HT-29 (cell line): ENCODE measurements around the gene SBNO2. TPM values are rescaled to one million over a fixed set of nuclear protein-coding genes. Genes with fewer than 3 reads are reported as not detected.
A peak's percentile ranks its signal among the peaks of the same experiment; 100 is the strongest.
"Not testable (repeated sequence)": the region's sequence is repeated elsewhere in the genome, so short reads cannot be mapped to it uniquely, and the experiment has no call there.

ENCODE experiments used
- DNase-seq: peaks from one replicate; pipeline ENCODE4 v3.0.0-alpha.2; 2015; ENCODE audit warnings: low spot score
- total RNA-seq: library from RNA; depleted of rRNA; stranded (reverse); fragments of >200 nt; shearing (Covaris generic); gene quantifications from 2 replicates; pipeline ENCODE4 v1.2.3, GENCODE V29; 2014

SBNO2 gene
- total RNA-seq, 1 experiment from 2014 or later: 50.5 TPM

DNA sequence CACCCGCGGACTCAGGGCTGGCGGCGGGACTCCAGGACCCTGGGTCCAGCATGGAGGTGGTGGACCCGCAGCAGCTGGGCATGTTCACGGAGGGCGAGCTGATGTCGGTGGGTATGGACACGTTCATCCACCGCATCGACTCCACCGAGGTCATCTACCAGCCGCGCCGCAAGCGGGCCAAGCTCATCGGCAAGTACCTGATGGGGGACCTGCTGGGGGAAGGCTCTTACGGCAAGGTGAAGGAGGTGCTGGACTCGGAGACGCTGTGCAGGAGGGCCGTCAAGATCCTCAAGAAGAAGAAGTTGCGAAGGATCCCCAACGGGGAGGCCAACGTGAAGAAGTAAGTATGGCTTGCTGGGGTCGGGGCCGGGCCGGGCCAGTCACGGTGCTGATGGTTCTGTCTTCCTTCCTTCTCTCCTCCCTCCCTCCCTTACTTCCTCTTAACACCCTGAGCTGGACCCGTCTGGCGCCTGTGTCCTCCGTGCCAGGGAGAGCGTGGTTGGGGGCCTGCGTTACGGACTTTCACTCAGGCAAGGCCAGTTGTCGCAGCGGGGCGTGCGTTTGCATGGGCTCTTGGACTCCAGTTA is 32.9 kb upstream of the SBNO2 start:
- peak; percentile 47 for DNase-seq

DNA sequence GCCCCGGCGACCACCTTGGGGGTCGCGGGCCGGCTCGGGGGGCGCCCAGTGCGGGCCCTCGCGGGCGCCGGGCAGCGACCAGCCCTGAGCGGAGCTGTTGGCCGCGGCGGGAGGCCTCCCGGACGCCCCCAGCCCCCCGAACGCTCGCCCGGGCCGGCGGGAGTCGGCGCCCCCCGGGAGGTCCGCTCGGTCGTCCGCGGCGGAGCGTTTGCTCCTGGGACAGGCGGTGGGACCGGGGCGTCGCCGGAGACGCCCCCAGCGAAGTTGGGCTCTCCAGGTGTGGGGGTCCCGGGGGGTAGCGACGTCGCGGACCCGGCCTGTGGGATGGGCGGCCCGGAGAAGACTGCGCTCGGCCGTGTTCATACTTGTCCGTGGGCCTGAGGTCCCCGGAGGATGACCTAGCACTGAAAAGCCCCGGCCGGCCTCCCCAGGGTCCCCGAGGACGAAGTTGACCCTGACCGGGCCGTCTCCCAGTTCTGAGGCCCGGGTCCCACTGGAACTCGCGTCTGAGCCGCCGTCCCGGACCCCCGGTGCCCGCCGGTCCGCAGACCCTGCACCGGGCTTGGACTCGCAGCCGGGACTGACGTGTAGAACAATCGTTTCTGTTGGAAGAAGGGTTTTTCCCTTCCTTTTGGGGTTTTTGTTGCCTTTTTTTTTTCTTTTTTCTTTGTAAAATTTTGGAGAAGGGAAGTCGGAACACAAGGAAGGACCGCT is 32.2 kb upstream of the SBNO2 start:
- DNase-seq: no peak

DNA sequence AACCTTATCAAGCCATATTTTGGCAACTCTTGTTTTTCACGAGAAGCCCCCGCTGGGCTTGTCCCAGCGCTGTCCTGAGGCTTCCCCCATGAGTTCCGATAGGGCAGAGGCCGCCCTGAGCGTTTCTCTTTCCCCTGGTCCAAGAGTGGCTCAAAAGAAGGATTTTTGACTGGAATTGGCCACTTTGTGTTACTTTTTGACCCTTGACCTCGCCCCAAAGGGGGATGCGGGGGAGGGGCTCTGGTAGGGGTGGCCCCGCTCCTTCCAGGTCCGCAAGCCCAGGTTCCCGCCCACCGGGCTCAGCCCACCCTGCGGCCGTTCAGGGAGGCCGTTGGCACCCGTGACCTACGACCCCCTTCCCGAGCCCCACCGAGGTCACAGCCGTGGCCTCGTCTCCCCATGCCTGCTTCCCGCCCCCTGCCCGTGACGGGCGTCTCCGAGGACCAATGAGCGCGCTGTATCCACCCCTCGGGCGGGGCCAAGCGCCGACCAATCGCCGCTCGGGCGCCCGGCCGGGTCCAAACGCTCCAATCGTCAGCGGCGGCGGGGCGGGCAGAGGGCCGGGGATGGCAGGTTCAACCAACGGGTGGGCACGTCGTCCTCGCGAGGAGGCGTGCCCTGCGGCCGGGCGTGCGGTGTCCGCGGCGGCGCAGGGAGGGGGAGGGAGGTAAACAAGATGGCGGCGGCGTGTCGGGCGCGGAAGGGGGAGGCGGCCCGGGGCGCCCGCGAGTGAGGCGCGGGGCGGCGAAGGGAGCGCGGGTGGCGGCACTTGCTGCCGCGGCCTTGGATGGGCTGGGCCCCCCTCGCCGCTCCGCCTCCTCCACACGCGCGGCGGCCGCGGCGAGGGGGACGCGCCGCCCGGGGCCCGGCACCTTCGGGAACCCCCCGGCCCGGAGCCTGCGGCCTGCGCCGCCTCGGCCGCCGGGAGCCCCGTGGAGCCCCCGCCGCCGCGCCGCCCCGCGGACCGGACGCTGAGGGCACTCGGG is 31.3 kb upstream of the SBNO2 start, which contains the start of gene STK11:
Gene STK11 (plus strand): TSS at position 665 of the 986 bp plus-strand sequence. CDS start 1,136 bp downstream, outside the sequence.
- peak; percentile 92 for DNase-seq

GRCh38 chr19:1200614-1201013 is 26.5 kb upstream of the SBNO2 start:
- not testable (repeated sequence) for DNase-seq

- no peak for DNase-seq
Measured at GRCh38 chr19:1199531-1199930, 25.5 kb upstream of the SBNO2 start.

- no peak for DNase-seq
Measured at GRCh38 chr19:1189419-1189818, 15.4 kb upstream of the SBNO2 start.

GRCh38 chr19:1183543-1184172 is 9.6 kb upstream of the SBNO2 start:
- DNase-seq: peak; percentile 73

DNA sequence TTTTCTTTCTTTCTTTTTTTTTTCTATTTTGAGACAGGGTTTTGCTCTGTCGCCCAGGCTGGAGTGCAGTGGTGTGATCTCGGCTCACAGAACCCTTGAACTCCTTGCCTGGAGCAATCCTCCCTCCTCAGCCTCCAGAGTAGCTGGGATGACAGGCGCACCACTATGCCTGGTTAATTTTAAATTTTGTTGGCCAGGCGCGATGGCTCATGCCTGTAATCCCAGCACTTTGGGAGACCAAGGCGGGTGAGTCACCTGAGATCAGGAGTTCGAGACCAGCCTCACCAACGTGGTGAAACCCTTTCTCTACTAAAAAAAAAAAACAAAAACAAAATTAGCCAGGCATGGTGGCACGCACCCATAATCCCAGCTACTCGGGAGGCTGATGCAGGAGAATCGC is 8.7 kb upstream of the SBNO2 start:
- DNase-seq: no peak

DNA sequence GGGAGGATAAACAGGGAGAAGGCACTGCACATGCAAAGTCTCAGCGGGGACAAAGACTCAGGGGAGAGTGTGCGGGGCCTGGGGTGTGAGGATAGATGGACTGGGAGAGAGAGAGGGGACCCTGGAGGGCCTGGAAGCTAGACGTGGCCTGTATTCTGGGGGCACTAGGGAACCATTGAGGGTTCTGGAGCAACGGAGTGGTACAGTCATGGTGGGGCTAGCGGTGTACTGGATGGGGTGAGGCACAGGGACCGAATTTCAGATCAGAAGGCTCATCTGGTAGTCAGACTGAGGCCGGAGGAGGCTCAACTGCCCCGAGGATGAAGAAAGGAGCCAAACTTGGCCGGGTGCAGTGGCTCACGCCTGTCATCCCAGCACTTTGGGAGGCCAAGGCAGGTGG is 8.0 kb upstream of the SBNO2 start:
- no peak for DNase-seq

GRCh38 chr19:1181606-1182005 is 7.5 kb upstream of the SBNO2 start:
- DNase-seq: peak; percentile 86

- no peak for DNase-seq
Measured at GRCh38 chr19:1177322-1178114, 3.5 kb upstream of the SBNO2 start.

DNA sequence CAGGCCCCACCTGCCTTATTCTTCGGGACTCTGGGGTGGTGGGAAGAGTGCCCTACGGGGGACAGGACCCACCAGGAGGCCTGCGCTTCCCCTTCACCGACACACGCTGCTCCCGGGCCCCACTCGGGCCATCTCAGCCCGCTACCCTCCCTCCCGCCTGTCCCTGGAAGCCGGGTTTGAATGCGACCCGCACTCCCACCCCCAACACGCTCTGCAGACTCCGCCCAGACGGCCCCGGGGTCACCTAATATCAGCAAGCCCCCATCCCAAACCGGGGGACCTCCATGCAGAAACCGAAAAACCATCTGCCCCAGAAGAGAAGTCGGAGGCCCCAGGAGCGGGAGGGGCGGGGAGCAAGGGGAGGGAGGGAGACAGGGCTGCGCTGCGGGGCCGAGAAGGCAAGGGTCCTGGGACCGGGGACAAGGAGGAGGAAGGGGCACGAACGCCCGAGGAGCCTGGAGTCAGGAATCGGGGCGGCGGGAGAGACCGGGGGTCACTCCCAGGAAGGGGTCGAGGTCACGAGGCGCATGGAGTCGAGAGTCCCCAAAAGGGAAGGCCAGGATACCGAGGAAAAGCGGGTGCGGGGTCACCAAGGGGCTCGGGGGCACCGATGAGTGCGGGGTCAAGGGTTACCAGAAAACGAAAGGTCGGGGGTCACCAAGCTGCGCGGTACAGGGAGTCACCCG is 766 bp downstream of the SBNO2 start:
- no peak for DNase-seq

DNA sequence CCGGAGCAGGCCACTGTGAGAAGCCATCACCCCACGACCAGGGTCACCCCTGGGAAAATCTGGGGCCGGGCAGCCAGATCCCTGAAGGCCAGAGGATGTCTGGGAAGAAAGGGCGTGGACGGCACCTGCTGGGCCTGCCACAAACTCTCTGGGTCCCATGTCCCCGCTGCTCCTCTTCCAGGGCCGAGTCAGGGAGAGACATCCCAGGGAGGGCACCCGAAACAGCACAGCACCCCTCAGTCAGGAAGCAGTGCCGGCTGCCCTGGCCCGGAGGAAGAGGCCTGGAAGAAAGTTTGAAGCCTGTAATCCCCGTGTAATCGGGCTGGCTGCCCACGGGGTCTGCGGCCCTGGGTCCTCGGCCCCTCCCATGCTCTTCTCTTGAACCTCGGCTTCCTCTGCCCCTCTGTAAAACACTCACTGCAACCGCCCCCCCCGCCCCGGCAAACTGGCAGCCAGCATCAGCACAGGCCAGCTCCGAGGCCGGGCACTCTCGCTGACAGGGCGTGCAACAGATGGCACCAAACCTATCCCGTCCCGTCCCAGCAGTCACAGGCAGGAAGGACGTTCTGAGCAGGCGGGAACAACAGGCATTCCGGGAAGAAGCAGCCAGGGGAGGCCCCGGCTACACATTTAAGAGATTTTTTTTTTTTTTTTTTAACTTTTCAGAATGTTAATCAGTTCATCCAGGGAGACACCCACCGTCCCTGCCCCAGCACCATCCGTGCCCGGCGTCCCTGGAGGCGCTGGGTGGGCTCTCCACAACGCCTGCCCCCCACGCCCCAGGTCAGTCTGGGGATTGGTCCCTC is 1.5 kb downstream of the SBNO2 start:
- DNase-seq: no peak

- DNase-seq: no peak
Measured at GRCh38 chr19:1171755-1172352, 2.2 kb downstream of the SBNO2 start.

- no peak for DNase-seq
Measured at GRCh38 chr19:1170938-1171754, 2.9 kb downstream of the SBNO2 start.

DNA sequence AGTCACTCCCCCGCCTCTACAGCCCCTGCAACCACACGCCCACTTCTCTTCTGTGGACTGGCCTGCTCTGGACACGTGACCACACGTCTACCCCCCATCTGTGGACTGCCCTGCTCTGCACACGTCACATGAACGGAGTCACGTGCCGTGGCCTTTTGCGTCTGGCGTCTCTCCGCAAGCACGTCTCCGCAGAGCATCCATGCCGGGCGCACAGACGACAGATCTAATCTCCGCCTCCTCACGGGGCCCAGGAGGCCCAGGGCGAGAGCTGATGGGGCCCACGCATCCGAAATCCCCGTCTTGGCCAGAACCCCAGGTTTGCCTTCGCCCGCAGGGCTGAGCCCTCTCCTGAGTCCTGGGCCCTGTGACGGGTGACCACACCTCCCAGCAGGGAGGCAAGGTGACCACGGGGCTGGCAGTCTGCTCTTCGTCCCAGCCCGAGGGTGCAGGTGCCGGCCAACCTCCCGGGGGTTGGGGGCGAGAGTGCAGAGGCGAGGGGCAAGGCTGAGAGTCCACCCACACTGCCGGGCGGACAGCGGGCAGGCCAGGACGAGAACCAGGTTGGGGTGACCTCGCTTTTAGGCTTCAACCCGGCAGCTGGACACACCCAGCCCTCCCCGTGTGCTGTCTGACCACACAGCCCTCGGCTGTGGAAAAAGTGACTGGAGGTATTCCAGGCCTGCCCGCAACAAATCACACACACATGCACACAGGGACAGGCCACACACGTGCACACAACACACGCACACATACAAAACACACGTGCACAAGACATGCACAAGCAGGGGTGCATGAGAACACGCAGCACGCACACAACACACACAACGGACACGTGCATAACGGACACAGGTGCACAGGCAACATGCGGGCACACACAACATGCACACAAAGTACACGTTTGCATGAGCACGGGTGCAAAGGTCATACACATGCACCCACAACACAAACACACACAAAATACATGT is 3.9 kb downstream of the SBNO2 start:
- no peak for DNase-seq

DNA sequence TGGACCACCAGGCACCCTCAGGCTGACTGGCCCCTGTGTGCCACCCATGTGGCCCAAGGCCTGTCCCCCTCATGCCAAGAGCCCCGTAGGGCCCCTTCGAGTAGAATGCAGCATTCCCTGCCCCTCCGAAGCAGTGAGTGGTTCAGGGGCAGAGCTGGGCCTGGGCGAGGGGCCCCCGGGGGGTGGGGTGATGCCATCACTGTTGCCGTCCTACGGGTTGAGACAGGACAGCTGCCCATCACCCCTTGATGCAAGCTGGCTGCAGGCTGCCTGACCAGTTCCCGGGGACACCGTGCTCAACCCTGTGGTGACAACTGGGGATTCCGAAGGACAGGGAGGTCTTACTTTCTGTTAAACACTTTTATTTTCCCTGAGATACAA is 4.7 kb downstream of the SBNO2 start:
- no peak for DNase-seq
